ENCODE measurements around the gene EGLN1.

DNA sequence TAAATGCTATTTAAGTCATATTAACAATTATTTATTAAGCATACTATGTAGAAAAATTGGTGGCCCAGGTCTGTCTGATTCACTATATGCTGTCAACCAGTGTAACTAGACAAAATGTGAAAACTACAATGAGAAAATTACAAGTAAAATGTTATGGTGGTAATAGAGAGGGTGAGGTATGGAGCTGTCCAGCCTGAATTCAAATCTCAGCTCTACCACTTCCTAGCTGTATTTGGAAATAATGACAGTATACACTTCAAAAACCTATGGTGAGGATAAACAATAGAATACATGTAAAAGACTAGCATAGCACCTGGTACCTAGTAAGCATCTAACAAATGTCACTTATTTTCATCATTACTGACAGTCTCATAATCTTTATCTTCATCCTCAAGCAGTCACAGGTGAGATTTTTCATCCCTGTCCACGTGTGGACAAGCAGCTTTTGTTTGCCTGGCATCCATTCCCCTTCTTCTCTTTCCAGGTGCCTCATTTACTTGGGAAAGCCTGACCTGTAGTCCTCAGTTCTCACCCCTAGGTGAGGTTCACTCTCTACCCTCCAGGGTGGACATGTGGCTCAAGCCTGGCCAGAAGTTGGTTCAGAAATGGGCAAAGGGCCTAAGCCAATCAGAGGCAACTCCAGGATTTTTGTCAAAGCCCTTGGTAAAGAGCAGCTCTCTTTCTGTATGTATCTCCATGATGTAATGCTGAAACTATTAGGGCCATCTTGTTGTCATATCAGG is 29.5 kb downstream of the EGLN1 start:
- TF ChIP-seq CTCF (IDR thresholded peaks at IDR 0.05) (no peak), EP300 (IDR thresholded peaks at IDR 0.05) (no peak), POLR2A (IDR thresholded peaks at IDR 0.05) (no peak), POLR2AphosphoS5 (IDR thresholded peaks at IDR 0.05) (no peak)

Data from gastroesophageal sphincter (tissue), 3 donors.